Astrocyte of the spinal cord (primary cell): ENCODE results near the gene FOXD4L6.
"Not testable (repeated sequence)": the region's sequence is repeated elsewhere in the genome, so short reads cannot be mapped to it uniquely, and the experiment has no call there.

Source experiments
- DNase-seq: peaks from one replicate; pipeline ENCODE4 v3.0.0; 2011; ENCODE audit warnings: low read depth, low spot score
- H3K4me3 ChIP-seq: 2 replicates; pipeline ENCODE4 v1.5.1; 2011; ENCODE audit warnings: low read depth, mild to moderate bottlenecking, low read length, moderate library complexity
- in situ Hi-C: cut with HindIII; loops from 2 replicates; pipeline ENCODE4 v1.10.0; 2017; ENCODE audit warnings: low sequenced_read_pairs

The FOXD4L6 gene

DNA sequence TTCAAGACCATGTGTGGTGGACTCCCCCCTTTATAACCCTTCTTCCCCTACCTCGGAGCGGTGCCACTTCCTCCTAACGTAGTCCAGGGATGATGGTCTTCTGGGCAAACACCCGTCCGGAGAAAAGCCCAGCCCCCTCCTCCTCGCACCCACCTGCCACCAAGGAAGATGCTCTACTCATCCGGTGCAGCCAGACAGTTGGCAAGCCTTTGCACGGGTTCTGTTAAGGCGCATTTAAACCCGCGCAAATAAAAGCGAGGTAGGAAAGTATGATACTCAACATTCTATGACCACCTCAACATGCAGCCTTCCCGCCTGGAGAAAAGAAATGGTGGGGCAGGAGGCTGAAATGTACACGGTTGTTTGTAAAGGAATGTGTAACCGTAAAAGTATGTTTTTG lies at the start of gene FOXD4L6:
Gene FOXD4L6 (minus strand): TSS at position 101 of the 400 bp plus-strand sequence. CDS start 298 bp downstream, outside the sequence.
- H3K4me3 ChIP-seq, in situ Hi-C loops, DNase-seq: not testable (repeated sequence)

DNA sequence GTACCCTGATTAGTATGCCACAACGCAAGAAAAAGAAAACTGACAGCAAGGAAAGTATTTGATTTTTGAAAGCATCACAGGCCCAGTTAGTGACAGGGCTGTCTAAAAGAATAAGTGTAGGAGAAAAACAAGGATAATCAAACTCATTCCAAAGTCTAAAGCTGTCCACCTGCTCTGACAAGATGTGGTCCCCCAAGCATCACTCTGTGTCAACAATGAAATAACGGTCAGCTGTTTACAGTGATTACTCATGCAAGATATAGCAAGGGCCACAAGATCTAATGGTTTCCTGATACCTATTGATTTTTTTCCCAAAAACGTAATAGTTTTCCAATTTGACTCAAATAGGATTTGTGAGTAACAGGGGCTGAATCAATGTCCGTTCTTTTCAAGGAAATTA lies 46.5 kb upstream of the FOXD4L6 start:
- in situ Hi-C loops, DNase-seq, H3K4me3 ChIP-seq: not testable (repeated sequence)

DNA sequence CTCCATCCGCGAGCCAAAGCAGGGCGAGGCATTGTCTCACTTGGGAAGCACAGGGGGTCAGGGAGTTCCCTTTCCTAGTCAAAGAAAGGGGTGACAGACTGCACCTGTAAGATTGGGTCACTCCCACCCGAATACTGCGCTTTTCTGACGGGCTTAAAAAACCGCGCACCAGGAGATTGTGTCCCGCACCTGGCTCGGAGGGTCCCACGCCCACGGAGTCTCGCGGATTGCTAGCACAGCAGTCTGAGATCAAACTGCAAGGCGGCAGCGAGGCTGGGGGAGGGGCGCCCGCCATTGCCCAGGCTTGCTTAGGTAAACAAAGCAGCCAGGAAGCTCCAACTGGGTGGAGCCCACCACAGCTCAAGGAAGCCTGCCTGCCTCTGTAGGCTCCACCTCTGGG lies 21.6 kb upstream of the FOXD4L6 start:
- in situ Hi-C loops, H3K4me3 ChIP-seq, DNase-seq: not testable (repeated sequence)

DNA sequence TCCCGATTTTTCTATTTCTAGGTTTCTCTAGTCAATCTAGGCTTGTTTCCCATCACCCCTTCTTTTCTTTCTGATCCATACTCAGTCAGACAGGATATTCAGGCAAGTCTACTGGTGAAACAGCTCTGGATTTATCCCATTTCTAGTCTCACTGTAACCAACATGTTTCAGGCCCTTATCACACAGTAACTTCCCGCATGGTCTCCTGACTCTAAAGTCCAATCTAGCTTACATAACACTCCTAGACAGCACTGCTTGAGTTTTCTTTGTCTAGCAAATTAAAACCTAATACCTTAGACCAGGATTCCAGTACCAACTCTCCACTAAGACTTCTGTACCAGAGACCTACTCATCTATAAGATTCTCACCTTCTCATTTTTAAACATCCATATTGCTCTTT lies 13.4 kb upstream of the FOXD4L6 start:
- in situ Hi-C loops, H3K4me3 ChIP-seq, DNase-seq: not testable (repeated sequence)

DNA sequence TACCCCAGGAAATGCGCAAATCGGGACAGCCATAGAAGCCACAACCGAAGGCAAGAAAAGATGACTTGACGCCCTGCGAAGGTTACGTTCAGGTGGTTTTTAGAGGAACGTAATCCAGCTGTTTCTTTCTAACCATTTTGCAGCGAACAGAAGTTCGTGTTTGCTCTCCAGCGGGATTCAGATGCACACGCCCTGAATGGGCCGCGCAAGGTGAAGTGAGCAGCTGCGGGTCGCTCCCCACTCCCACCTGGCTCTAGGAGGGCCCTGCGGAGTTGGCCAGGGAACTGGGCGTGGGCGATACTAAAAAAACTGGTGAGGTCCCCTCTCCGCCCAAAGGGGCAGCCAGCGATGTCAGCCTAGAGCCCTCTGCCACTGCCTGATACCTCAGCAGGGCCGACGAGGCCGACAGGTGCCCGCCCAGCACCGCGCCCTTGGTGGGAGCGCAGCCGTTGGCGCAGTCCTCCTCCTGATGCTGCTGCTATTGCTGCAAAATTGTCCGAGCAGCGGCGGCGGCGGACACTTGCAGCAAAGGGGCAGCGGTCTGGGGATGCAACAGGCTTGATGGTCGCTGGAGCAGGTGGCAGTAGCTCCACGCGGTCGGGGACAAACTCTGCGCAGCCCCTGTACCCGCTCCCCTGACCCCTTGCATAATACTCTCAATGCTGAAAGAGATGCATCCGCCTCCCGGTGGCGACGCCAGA lies 1.6 kb downstream of the FOXD4L6 start:
- DNase-seq, in situ Hi-C loops: not testable (repeated sequence)

DNA sequence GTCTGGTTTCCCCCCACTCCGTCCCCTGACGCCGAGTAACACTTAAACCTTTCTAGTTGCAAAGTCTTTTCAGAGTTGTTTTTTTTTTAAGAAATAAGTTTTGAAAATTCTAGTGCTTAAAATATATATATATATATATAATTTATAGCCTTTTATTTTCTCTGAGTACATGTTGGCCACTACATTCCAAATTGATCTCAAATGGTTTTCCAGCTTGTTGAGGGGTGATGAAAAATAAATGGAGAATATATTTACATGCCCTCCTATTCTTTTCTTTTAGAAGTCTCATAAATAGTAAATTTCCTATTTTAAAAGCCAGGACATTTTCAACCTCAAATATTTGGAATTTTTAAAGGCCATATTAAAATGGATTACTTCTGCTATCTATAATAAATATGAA lies 2.5 kb downstream of the FOXD4L6 start:
- in situ Hi-C loops, DNase-seq, H3K4me3 ChIP-seq: not testable (repeated sequence)

More for the DNA sequence above, 1.6 kb downstream of the FOXD4L6 start:
- H3K4me3 ChIP-seq = not testable (repeated sequence)

DNA sequence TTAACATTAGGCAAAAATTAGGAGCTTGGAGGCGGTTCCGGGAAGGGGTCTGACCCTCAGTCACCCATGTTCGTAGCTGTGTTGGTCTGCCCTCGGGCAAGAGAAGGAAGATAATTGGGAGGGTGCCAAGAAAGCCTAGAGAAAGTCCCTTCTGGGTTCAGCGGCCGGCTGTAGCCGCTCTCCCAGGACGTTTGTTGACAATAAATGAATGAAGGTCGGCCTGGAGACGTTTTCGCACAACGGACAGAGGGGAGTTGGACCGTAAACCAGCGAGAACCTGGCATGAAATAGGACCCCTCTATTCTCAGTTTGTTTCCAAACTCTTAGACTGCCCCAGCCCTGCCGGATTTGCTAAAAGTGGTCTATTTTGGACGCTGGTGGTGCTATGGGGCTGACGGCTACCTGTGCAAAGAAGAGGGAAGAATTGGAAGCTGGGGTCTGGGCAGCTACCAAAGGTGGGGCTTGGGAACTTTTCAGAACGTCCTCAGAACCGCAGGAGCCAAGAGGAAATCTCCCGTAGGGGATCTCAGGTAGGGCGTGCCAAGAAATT lies 3.3 kb downstream of the FOXD4L6 start:
- H3K4me3 ChIP-seq, in situ Hi-C loops, DNase-seq: not testable (repeated sequence)

DNA sequence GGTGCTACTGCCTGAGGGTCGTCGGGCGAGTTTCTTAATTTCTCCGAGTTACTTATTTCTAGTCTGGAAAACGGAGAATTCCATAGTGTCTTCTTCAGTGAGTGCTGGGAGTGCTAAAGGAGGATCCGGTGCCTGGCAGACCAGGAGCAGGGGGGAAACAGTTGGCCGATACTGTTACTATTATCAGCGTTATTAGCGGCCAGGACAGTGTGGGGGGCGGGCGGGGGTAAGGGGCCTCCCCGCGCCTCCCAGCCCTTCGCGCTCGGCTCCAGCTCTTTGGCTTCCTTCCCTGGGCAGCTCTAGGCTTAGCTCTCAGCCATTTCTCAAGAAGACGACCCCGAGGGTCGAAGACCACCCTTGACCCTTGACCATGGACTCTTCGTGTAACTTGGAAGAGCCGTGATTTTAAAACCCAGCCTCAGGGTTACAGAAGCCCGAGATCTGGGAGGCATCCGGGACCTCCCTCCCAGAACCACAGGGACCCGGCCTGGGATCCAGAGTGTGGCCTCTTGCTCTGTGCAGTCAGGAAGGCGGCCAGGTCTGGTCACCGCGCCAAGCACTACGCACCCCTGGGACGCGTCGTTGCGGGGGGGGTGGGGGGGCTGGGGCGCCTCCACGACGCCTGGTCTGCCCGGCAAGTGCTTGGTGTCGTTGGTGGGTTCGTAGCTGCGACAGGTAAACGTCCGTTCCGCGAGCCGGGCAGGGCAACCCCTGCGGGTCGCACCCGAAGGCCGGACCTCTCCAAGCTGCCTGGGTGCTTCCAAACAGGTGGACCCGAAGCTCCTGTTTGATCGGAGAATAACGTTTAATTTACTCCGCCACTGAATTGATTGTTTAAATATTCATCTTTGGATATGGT lies 4.0 kb downstream of the FOXD4L6 start:
- H3K4me3 ChIP-seq, DNase-seq, in situ Hi-C loops: not testable (repeated sequence)

DNA sequence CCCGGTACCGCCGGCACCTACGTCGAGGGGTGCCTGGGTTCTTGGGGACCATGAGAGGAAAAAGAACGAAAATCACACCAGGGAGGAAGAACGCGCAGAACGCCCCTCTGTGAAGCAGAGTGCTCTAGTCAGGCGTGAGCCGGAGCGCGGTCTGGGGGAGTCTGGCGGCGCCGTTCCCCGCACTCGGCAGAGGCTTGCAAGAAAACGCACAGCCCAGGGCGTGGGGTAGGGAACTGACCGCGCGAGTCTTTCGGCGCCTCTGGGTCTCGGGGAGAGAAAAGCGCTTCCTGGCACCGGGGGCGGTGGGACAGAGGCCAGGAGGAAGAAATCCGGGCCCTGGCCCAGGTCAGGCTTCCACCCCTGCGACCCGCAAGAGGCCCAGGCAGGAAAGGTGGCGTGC lies 4.7 kb downstream of the FOXD4L6 start:
- in situ Hi-C loops, H3K4me3 ChIP-seq, DNase-seq: not testable (repeated sequence)

DNA sequence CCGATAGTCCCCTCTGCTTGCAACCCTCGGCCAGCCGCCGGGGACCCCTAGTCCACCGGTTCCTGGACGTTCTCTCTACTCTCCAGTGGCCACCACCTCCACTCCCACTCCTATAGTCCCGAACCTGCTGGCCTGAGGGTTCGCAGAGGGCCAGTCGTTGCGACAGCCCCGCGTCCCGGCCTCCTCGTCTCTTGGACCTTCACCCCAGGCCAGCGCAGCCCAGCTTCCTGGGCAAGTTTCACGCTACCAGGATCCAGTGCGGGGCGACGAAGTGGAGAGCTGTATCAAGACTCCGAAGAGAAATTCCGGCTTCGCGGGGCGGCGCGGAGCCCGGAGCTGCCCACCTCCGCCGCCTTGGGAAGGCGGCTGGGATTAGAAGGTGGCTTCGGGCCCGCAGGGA lies 5.1 kb downstream of the FOXD4L6 start:
- H3K4me3 ChIP-seq, DNase-seq, in situ Hi-C loops: not testable (repeated sequence)

DNA sequence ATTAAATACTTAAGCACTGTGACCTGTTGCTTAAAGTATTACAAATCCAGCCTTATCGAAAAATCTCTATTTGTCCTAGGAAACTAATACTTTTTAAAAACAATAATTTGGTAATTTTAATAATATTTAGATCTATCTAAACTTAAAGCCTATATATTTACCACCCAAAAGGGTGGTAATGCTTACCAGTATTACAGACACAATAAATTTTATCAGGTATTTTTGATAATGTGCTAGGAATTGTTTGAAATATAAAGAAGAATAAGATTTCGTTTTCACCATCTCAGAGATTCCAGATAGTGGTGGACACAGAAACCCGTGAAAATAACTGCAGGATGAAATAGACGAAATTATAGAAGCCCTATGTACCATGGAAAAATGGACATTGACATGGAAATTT lies 7.8 kb downstream of the FOXD4L6 start:
- H3K4me3 ChIP-seq, in situ Hi-C loops, DNase-seq: not testable (repeated sequence)

DNA sequence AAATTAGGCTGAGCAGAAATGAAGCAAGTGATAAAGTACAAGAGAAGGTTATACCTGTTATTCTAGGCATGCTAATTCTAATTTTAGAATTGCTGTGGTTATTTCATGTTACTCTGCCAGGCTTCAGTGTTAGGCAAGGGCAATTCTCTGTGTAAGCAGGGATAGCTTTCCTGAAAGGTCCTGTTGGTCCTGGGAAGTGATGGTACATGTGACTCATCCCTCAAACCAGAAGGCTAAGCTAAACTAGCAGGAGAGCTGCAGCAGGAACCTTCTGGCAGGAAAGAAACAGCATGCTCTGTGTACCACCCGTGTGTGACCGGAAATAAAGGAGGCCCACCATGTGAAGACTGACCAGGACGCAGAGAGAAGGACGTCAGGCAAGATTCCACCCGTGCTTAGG lies 8.8 kb downstream of the FOXD4L6 start:
- H3K4me3 ChIP-seq, in situ Hi-C loops, DNase-seq: not testable (repeated sequence)

DNA sequence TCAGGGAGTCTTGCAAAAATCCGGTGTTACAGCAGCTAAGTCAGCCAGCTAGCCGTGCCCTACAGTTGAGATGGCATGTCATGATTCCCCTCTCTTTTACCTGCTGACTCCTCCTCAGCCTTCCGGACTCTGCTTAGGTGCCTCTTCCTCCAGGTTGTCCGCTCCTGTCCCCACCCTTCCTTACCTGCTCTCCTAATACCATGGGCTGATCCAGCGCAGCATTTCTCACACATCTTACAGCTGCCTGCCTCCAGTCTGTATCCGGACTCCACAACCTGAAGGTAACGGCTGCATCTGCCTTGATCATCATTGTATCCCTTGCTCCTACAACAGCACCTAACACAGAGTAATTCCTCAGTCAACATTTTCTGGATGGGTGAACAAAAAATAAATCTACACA lies 9.2 kb downstream of the FOXD4L6 start:
- DNase-seq, in situ Hi-C loops, H3K4me3 ChIP-seq: not testable (repeated sequence)

DNA sequence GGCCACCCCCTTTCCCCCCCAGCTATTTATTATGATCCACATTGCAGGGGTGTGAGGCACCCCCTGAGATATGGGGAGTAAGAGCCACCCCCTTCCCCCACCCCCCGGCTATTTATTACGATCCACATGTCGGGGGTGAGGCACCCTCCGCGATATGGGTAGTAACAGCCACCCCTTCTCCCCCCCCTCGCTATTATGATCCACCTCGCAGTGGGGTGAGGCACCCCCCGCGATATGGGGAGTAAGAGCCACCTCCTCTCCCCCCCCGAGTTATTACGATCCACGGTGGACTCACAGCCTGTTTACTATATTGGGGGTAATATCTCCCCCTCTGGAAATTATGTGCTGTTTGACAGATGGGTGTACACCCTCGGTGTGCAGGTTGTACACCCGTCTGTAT lies 15.1 kb downstream of the FOXD4L6 start:
- H3K4me3 ChIP-seq, DNase-seq, in situ Hi-C loops: not testable (repeated sequence)

DNA sequence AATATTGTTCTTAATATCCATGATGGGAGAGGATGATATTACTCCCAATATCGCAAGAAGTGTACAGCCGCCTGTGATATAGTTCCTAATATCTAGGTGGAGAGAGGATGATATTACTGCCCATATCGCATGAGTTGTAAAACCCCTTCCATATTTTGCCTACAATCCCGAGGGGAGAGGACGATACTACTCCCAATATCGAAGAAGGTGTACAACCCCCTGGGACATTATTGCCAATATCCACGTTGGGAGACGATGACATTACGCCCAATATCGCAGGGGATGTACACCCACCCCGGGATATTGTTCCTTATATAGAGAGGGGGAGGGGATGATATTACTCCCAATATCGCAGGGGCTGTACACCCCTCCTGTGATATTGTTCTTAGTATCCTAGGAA lies 17.1 kb downstream of the FOXD4L6 start:
- in situ Hi-C loops, DNase-seq, H3K4me3 ChIP-seq: not testable (repeated sequence)

DNA sequence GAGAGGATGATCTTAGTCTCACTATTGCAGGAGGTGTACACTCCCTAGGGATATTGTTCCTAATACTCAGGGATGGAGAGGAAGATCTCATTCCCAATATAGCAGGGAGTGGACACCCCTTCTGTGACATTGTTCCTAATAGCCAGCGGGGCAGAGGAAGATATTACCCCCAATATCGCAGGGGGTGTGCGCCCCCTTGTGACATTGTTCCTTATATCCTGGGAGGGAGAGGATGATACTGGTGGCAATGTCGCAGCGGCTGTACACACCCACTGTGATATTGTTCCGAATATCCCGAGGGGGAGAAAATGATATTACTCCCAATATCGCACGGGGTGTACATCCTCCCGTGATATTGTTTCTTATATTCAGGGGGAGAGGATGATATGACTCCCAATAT lies 17.6 kb downstream of the FOXD4L6 start:
- in situ Hi-C loops, H3K4me3 ChIP-seq, DNase-seq: not testable (repeated sequence)

DNA sequence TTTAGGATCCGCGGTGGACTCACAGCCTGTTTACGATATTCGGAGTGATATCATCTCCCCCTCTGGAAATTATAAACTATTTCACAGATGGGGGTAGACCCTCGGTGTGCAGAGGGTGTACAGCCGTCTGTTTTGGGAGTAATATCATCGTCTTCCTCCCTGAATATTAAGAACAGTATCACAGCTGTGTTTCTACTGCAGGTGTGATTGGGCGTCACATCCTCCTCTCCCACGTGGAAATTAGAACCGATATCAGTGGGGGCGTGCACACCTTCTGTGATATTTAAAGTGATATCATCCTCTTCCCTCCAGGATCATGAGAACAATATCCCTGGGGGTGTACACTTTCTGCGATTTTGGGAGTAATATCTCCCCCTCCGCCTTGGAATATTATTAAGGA lies 19.2 kb downstream of the FOXD4L6 start:
- H3K4me3 ChIP-seq, DNase-seq, in situ Hi-C loops: not testable (repeated sequence)
